Fibroblast of skin of back (primary cell): ENCODE measurements around the gene PKP4.

ENCODE experiments used
- DNase-seq: peaks from one replicate; pipeline ENCODE4 v3.0.0-alpha.2; 2013

PKP4 gene

GRCh38 chr2:158722266-158723105 lies 265.7 kb downstream of the PKP4 start:
- DNase-seq, result no peak

- DNase-seq, result no peak
Observed at GRCh38 chr2:158723181-158723838, 266.6 kb downstream of the PKP4 start.

- no peak for DNase-seq
Observed at GRCh38 chr2:158723921-158724802, 267.4 kb downstream of the PKP4 start.

- DNase-seq, result no peak
Observed at GRCh38 chr2:158724803-158725381, 268.1 kb downstream of the PKP4 start.

GRCh38 chr2:158725441-158725891 lies 268.7 kb downstream of the PKP4 start:
- no peak for DNase-seq

GRCh38 chr2:158726911-158727592 lies 270.3 kb downstream of the PKP4 start:
- DNase-seq, result no peak

GRCh38 chr2:158728422-158728821 lies 271.7 kb downstream of the PKP4 start:
- DNase-seq, result no peak

GRCh38 chr2:158729451-158729850 lies 272.7 kb downstream of the PKP4 start:
- DNase-seq, result no peak

- DNase-seq, result no peak
Observed at GRCh38 chr2:158729873-158730620, 273.3 kb downstream of the PKP4 start.

- DNase-seq, result no peak
Observed at GRCh38 chr2:158730621-158731140, 273.9 kb downstream of the PKP4 start.

GRCh38 chr2:158731386-158731785 lies 274.6 kb downstream of the PKP4 start:
- no peak for DNase-seq
